Activated naive CD4-positive, alpha-beta T cell treated with anti-CD3 and anti-CD28 coated beads, Interleukin-2, amount 10 ng/mL, durations not matched to agents 7 days and 5 days (primary cell): ENCODE results near the gene GRK6.

Experiments
- CTCF ChIA-PET: fragments of 350-600 bp; sonication (Branson Sonifier 250); formaldehyde crosslinking; loops from one replicate; lab custom pipeline; 2021; ENCODE audit warnings: antibody characterized with exemption; lab: Charles Lee
- DNase-seq: peaks from one replicate; pipeline ENCODE4 v3.0.0-alpha.2; 2020
- H3K27ac Mint-ChIP-seq: one replicate; pipeline ENCODE4 v1.8.0; 2021; ENCODE audit warnings: mild to moderate bottlenecking, moderate library complexity, mixed read lengths
- H3K27me3 Mint-ChIP-seq: one replicate; pipeline ENCODE4 v1.8.0; 2021; ENCODE audit warnings: mild to moderate bottlenecking, mixed read lengths
- H3K36me3 Mint-ChIP-seq: one replicate; pipeline ENCODE4 v1.8.0; 2021; ENCODE audit warnings: mixed read lengths
- H3K4me1 Mint-ChIP-seq: one replicate; pipeline ENCODE4 v1.8.0; 2021; ENCODE audit warnings: mixed read lengths
- H3K4me3 Mint-ChIP-seq: one replicate; pipeline ENCODE4 v1.8.0; 2021; ENCODE audit warnings: mild to moderate bottlenecking, moderate library complexity, mixed read lengths
- H3K9me3 Mint-ChIP-seq: one replicate; pipeline ENCODE4 v1.8.0; 2021; ENCODE audit warnings: mixed read lengths

GRK6 gene

DNA sequence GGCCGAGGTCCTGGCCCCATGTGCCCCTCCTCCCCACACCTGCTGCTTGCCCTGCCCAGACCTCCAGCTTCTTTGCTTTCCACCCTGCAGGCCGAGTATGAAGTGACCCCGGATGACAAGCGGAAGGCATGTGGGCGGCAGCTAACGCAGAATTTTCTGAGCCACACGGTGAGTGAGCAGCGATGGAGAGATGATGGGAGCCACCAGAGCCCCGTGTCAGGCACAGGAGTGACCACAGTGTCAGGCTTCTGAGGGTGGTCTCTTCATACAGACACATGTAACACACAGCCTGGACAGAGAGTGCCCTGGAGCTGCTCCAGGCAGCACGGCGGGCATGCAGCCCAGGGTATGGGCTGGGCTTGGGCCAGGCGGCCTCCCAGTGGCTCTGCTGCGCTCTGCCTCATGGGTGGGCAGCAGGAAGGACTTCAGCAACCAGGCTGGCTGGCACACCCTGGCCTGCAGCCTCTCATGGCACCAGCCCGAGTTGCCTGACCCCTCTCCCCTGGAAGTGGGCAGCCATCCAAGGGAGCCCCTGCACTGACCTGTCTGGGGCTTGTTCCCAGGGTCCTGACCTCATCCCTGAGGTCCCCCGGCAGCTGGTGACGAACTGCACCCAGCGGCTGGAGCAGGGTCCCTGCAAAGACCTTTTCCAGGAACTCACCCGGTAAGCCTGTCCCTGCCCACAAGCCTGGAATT is 5.8 kb downstream of the GRK6 start:
- CTCF ChIA-PET: interaction anchor here (0.7 to 14.5 kb wide), 12 partner anchors 8 to 318 kb away, joined by 3 to 172 read pairs (median 6); partner anchors contain the start of genes F12, PFN3 and PRR7
- no peaks in the 10 kb centered on the region for H3K9me3 Mint-ChIP-seq
- peak overlapping the region; percentile 95 for H3K27ac Mint-ChIP-seq
- DNase-seq: no peak
- H3K4me1 Mint-ChIP-seq: peaks cover 83% of the 10 kb centered on the region
- no peaks in the 10 kb centered on the region for H3K27me3 Mint-ChIP-seq
- peak overlapping the region; percentile 92 for H3K4me3 Mint-ChIP-seq
- peaks cover 85% of the 10 kb centered on the region for H3K36me3 Mint-ChIP-seq

DNA sequence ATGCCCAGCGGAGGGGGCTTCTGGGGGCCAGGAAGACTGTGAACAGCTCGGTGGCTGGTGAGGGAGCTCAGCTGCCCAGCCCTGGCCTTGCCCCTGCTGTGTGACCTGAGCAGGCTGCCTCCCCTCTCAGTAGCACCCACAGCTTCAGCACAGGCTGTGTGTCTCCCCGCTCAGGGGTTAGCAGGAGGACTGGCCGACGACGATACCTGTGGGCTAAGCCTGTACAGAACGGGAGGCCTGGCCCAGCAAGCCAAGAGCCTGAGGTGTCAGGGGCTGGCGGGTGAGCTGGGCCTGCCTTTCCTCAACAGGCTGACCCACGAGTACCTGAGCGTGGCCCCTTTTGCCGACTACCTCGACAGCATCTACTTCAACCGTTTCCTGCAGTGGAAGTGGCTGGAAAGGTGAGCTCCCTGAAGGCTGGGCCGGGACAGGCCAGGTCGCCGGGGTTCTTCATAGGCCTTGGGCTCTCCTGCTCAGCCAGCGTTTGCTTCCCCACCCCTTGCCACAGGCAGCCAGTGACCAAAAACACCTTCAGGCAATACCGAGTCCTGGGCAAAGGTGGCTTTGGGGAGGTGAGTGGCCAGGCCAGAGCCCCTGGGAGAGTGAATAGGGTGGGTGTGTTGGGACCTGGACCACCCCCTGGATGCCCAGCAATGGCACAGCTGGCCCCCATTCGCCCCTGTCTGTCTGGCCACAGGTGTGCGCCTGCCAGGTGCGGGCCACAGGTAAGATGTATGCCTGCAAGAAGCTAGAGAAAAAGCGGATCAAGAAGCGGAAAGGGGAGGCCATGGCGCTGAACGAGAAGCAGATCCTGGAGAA is 6.6 kb downstream of the GRK6 start:
- peaks cover 89% of the 10 kb centered on the region for H3K4me1 Mint-ChIP-seq
- DNase-seq: no peak
- peaks cover 85% of the 10 kb centered on the region for H3K36me3 Mint-ChIP-seq
- CTCF ChIA-PET: interaction anchor here (1.1 to 14.5 kb wide), 6 partner anchors 12 to 44 kb away, joined by 3 to 172 read pairs (median 12); partner anchors contain the start of genes F12, PFN3 and PRR7
- peak overlapping the region; percentile 85 for H3K27ac Mint-ChIP-seq
- no peaks in the 10 kb centered on the region for H3K27me3 Mint-ChIP-seq
- H3K4me3 Mint-ChIP-seq: peak overlapping the region; percentile 92
- no peaks in the 10 kb centered on the region for H3K9me3 Mint-ChIP-seq

DNA sequence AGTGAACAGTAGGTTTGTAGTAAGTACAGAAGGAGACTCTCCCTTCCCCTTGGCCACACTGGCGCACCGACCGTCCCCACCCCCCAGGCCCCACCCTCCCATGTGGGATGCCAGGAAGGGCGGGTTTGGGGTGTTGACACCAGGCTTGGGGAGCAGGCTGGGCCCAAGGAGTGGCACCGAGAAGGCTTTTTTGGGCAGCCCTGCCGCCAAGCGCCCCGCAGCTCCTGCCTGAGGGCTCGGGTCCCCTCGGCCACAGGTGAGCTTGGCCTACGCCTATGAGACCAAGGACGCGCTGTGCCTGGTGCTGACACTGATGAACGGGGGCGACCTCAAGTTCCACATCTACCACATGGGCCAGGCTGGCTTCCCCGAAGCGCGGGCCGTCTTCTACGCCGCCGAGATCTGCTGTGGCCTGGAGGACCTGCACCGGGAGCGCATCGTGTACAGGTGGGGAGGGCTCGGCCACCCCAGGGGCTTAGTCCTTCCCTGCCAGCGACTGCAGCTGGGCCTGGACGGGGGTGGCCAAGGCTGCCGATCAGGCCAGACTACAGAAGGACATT is 7.3 kb downstream of the GRK6 start:
- no peaks in the 10 kb centered on the region for H3K9me3 Mint-ChIP-seq
- no peaks in the 10 kb centered on the region for H3K27me3 Mint-ChIP-seq
- H3K4me3 Mint-ChIP-seq: peak overlapping the region; percentile 15
- DNase-seq: no peak
- CTCF ChIA-PET: interaction anchor here (1.0 to 14.5 kb wide), 4 partner anchors 20 to 43 kb away, joined by 3 to 172 read pairs (median 47); partner anchors contain the start of genes F12 and PFN3
- H3K27ac Mint-ChIP-seq: peak overlapping the region; percentile 85
- peaks cover 87% of the 10 kb centered on the region for H3K36me3 Mint-ChIP-seq
- peaks cover 90% of the 10 kb centered on the region for H3K4me1 Mint-ChIP-seq

DNA sequence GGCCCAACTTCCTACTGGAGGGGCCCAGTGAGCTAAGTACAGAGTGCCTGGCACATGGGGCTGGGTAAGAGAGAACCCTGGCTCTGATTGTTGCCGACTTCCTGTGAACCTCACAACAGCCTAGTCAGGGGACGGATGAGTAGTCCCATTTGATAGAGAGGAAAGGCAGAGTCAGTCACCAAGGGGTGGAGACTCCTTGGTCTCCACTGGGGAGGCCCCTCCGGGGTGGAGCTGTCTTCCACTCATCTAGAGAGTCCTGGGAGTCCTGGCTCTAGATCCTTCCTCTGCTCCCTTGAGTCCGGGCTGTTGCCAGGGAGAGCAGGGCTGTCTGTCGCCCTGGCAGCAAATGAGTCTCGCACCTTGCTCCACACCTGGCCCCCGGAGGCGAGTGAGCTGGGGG is 8.0 kb downstream of the GRK6 start:
- Mint-ChIP-seq H3K4me3 (peak overlapping the region; percentile 68), H3K9me3 (no peaks in the 10 kb centered on the region), H3K36me3 (peaks cover 84% of the 10 kb centered on the region), H3K27me3 (no peaks in the 10 kb centered on the region), H3K27ac (peak overlapping the region; percentile 85), H3K4me1 (peaks cover 86% of the 10 kb centered on the region)
- peak; percentile 57 for DNase-seq
- CTCF ChIA-PET: interaction anchor here (1.0 to 14.5 kb wide), 3 partner anchors 20 to 44 kb away, joined by 3 to 172 read pairs (median 5); partner anchors contain the start of genes F12 and PFN3

DNA sequence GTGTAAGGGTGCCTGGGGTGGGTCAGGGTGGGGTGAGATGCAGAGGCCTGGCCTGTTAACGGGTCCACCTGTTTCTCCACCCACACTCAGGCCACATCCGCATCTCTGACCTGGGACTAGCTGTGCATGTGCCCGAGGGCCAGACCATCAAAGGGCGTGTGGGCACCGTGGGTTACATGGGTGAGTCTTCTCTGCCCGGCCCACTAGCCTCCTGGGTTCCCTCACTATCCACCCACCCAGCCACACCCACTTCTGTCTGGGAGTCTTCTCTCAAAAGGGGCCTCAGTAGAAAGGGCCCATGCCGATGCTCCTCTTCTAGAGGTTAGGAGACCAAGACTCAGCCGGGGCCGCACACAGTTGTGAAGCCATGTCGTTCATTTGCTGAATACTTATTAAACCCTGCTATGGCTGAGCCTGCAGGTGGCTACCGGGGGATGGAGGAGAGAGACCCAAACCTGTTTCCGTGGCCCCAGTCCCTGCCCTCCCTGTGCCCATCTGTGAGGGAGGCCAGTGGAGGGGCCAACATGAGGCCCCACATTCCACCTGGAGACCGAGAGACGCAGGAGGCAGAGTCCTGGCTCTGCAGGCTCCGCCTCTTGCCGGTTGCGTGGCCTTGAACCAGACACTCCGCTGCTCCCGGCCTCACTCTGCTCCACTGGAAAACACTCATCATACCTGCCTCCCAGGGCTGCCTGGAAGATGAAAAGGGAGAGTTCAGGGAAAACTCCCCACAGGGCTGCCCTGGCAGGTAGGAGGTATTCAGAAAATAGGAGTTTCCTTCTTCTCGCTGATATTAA is 8.7 kb downstream of the GRK6 start:
- no peak for DNase-seq
- Mint-ChIP-seq H3K27ac (peak overlapping the region; percentile 55), H3K9me3 (no peaks in the 10 kb centered on the region), H3K36me3 (peaks cover 85% of the 10 kb centered on the region), H3K4me1 (peaks cover 86% of the 10 kb centered on the region), H3K4me3 (no peak overlapping the region), H3K27me3 (no peaks in the 10 kb centered on the region)
- CTCF ChIA-PET: interaction anchor here (1.0 to 14.5 kb wide), 3 partner anchors 19 to 45 kb away, joined by 3 to 172 read pairs (median 5); partner anchors contain the start of genes F12 and PFN3

DNA sequence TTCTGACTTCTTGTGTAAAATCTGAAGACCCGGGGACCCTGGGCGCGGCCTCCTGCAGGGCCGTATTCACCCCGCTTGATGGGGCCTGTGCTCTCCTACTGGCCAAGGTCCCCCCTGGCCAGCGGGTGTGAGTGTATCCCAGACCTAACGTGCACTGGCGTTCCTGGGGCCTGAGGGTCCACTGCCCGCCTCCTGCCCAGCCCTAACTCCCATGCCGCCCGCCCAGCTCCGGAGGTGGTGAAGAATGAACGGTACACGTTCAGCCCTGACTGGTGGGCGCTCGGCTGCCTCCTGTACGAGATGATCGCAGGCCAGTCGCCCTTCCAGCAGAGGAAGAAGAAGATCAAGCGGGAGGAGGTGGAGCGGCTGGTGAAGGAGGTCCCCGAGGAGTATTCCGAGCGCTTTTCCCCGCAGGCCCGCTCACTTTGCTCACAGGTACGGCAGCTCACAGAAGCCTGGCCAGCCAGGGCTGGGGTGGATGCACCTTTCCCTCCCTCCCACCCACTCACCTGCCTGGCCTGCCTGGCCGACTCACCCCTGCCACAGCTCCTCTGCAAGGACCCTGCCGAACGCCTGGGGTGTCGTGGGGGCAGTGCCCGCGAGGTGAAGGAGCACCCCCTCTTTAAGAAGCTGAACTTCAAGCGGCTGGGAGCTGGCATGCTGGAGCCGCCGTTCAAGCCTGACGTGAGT is 9.5 kb downstream of the GRK6 start:
- CTCF ChIA-PET: interaction anchor here (1.4 kb wide), 1 partner anchor 17 kb away, joined by 4 read pairs; no protein-coding TSS in a partner anchor
- H3K4me1 Mint-ChIP-seq: peaks cover 82% of the 10 kb centered on the region
- DNase-seq: no peak
- H3K27me3 Mint-ChIP-seq: no peaks in the 10 kb centered on the region
- peaks cover 81% of the 10 kb centered on the region for H3K36me3 Mint-ChIP-seq
- no peak overlapping the region for H3K27ac Mint-ChIP-seq
- no peak overlapping the region for H3K4me3 Mint-ChIP-seq
- H3K9me3 Mint-ChIP-seq: no peaks in the 10 kb centered on the region

DNA sequence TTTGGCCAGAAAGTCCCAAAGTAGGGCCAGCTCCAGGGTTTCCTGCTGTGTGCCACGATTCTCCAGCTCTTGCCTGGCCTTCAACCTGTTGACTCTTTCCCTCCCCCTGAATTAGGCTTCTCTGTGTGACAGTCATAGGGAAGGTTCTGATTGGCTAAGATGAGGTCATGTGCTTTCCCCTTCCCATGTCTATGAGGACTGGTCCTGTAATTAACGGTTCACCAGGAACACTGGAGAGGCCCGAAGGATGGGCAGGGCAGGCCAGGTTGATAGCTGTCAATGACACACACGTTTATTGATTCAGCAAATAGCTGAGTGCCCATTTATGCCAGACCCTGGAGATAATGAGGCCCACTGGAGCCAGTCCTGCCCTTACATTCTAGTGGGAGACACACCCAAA is 11.1 kb downstream of the GRK6 start:
- Mint-ChIP-seq H3K4me1 (peaks cover 82% of the 10 kb centered on the region), H3K36me3 (peaks cover 82% of the 10 kb centered on the region), H3K27ac (peak overlapping the region; percentile 19), H3K4me3 (no peak overlapping the region), H3K27me3 (no peaks in the 10 kb centered on the region), H3K9me3 (no peaks in the 10 kb centered on the region)
- DNase-seq: no peak
- CTCF ChIA-PET: interaction anchor here (1.1 to 1.8 kb wide), 5 partner anchors 16 to 55 kb away, joined by 3 to 12 read pairs (median 4); no protein-coding TSS in a partner anchor

DNA sequence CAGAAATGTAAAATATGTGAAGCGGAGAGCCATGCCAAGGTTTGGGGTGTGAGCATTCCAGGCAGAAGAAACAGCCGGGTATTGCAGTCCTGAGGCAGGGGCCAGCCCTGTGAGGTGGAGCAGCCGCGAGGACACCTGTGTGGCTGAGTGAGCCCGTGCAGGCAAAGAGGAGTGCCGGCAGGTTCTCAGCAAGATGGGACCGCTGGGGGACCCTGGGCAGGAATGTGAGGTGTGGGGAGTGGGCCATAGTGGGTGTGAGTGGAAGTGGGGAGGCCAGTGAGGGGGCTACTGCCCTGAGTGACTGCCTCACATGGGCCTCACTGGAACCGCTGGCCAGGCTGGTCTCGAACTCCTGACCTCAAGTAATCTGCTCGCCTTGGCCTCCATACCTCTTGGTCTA is 12.0 kb downstream of the GRK6 start:
- peak overlapping the region; percentile 78 for H3K27ac Mint-ChIP-seq
- H3K36me3 Mint-ChIP-seq: peaks cover 78% of the 10 kb centered on the region
- H3K4me1 Mint-ChIP-seq: peaks cover 79% of the 10 kb centered on the region
- CTCF ChIA-PET: interaction anchor here (2.8 kb wide), 1 partner anchor 35 kb away, joined by 18 read pairs; no protein-coding TSS in a partner anchor
- DNase-seq: no peak
- H3K27me3 Mint-ChIP-seq: no peaks in the 10 kb centered on the region
- H3K4me3 Mint-ChIP-seq: no peak overlapping the region
- no peaks in the 10 kb centered on the region for H3K9me3 Mint-ChIP-seq

DNA sequence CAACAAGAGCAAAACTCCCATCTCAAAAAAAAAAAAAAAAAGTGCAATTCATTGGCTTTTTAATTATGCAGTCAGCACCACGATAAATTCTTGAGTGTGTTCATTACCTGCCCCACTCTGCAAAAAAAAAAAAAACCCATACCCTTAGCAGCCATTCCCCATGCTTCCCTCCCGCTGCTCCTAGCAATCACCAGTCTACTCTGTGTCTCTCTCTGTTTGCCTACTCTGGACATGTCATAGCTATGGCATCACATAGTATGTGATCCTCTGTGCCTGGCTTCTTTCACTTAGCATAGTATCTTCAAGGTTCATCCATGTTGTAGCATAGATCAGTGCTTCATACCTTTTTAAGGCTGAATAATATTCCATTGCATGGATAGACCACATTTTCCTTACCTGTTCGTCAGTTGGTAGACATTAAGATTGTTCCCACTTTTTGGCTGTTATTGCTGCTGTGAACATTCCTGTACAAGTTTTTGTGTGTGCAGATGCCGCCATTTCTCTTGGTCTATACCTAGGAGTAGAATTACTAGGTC is 13.1 kb downstream of the GRK6 start:
- DNase-seq: no peak
- CTCF ChIA-PET: interaction anchor here (1.0 to 2.8 kb wide), 4 partner anchors 8 to 36 kb away, joined by 4 to 18 read pairs (median 8); no protein-coding TSS in a partner anchor
- H3K4me3 Mint-ChIP-seq: no peak overlapping the region
- no peaks in the 10 kb centered on the region for H3K27me3 Mint-ChIP-seq
- no peaks in the 10 kb centered on the region for H3K9me3 Mint-ChIP-seq
- peaks cover 72% of the 10 kb centered on the region for H3K36me3 Mint-ChIP-seq
- peaks cover 77% of the 10 kb centered on the region for H3K4me1 Mint-ChIP-seq
- H3K27ac Mint-ChIP-seq: peak overlapping the region; percentile 30

DNA sequence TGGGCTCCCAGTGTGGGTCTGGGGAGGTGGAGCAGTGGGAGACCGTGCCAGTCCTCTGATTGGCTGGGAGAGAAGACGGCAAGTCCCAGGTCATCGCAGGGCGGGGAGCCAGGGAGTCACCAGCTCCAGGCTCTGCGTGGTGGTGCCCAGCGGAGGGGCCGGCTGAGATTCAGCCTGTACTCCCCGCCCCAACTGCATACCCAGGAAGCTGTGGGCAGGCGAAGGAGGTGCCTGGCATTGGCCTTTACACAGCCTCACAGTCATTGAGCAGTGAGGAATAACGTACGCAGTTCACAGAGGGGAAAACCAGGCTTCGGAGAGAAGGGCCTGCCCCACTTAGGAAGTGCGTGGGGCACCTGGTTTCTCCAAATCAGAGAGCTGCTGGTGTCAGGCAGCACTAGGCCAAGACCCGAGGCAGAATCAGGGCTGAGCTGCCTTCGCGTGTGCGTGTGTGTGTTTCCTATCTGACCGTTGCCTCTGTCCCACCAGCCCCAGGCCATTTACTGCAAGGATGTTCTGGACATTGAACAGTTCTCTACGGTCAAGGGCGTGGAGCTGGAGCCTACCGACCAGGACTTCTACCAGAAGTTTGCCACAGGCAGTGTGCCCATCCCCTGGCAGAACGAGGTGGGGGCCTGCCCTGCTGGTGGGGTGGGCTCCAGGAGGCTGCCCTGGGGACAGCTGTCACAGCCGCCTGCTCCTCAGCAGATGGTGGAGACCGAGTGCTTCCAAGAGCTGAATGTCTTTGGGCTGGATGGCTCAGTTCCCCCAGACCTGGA is 13.9 kb downstream of the GRK6 start:
- CTCF ChIA-PET: interaction anchor here (1.0 to 2.8 kb wide), 4 partner anchors 9 to 37 kb away, joined by 4 to 18 read pairs (median 8); no protein-coding TSS in a partner anchor
- H3K36me3 Mint-ChIP-seq: peaks cover 66% of the 10 kb centered on the region
- peak overlapping the region; percentile 30 for H3K27ac Mint-ChIP-seq
- DNase-seq: no peak
- H3K27me3 Mint-ChIP-seq: no peaks in the 10 kb centered on the region
- no peak overlapping the region for H3K4me3 Mint-ChIP-seq
- H3K9me3 Mint-ChIP-seq: no peaks in the 10 kb centered on the region
- peaks cover 79% of the 10 kb centered on the region for H3K4me1 Mint-ChIP-seq

DNA sequence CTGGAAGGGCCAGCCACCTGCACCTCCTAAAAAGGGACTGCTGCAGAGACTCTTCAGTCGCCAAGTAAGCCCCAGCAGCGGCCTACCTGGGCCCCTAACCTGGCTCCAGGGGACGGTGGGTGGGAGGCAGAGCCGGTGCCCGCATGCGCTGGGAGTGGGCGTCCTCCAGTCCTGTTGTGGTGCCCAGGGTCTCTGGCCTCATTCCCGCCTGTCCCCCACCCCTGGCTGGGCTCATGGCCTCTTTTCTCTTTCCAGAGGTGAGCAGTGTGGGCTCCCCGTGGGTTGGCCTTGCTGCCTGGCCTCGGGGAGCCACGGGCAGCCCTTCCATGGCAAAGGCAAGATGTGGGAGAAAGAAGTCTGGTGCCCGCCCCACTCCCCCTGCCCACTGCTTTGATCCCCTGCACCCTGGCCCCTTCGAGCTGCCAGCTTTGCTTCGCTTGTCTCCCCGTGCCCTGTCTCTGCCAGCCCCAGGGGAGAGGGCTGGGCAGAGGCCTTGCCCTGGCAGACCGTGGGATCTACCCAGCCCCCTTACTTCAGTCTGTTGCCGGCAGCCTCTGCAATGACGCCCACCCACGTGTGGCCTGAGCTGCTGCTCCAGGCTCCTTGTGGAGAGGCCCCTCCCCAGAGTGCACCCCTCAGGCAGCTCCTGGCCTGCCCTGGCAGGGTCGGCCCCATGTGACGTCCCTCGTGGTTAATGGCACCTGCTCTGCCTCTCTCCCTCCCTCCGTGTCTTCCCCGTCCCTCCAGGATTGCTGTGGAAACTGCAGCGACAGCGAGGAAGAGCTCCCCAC is 14.7 kb downstream of the GRK6 start:
- no peak for DNase-seq
- peaks cover 4% of the 10 kb centered on the region for H3K27me3 Mint-ChIP-seq
- no peak overlapping the region for H3K4me3 Mint-ChIP-seq
- no peaks in the 10 kb centered on the region for H3K9me3 Mint-ChIP-seq
- H3K4me1 Mint-ChIP-seq: peaks cover 81% of the 10 kb centered on the region
- H3K36me3 Mint-ChIP-seq: peaks cover 60% of the 10 kb centered on the region
- CTCF ChIA-PET: interaction anchor here (1.0 to 2.8 kb wide), 5 partner anchors 10 to 37 kb away, joined by 3 to 18 read pairs (median 6); no protein-coding TSS in a partner anchor
- H3K27ac Mint-ChIP-seq: no peak overlapping the region
